Measurements from ENCODE around the gene TNFAIP8L3.

The TNFAIP8L3 gene

DNA sequence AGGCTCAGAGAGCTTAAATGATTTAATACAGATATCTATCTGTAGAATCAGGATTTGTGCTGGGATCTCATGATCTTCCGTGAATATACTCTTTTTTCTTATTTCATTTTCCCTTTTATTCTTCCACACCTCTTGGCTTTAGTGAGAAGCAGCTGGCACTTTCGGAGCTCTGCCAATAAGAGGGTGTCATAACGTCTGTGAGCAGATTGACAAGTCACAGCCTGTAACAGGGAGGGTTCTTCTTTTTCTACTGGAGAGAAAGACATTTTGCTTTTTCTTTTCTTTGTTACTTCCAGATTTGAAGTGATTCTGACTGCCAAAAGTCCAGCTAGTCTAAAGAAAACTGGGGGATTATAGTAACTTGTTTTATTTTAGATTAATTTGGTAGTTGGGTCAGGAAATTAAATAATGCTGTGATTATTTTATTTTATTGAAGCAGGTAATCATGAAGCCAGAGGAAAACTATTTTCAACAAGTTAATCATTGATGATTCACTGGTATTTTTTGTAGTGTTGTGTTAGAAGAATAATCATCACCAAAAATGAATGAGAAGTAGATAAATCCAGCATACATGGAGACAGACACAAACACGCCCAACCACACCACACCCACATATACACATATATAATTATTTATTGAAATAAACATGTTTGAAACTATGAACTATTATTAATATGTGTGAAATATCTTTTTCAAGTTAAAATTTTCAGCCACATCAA lies 69.8 kb downstream of the TNFAIP8L3 start:
- Histone ChIP-seq H3K4me3 (ENCODE audit: insufficient read depth, low read length, poor library complexity, severe bottlenecking) (no peak overlapping the region), H2AFZ (ENCODE audit: low read depth, low read length, severe bottlenecking) (no peak overlapping the region), H4K20me1 (ENCODE audit: low read depth, low read length) (no peaks in the 10 kb centered on the region), H3K9ac (ENCODE audit: low read length) (no peak overlapping the region), H3K9me2 (replicated peaks; ENCODE audit: insufficient read depth, low read length) (no peaks in the 10 kb centered on the region), H3K79me2 (ENCODE audit: insufficient read depth, low read length) (no peaks in the 10 kb centered on the region), H3K27me3 (ENCODE audit: low read length) (no peaks in the 10 kb centered on the region), H3F3A (ENCODE audit: insufficient read depth) (no peaks in the 10 kb centered on the region), H3K36me3 (ENCODE audit: low read length) (no peaks in the 10 kb centered on the region), H3K27ac (ENCODE audit: low read depth, low read length) (no peak overlapping the region), H3K9me3 (ENCODE audit: insufficient read depth, low read length) (no peaks in the 10 kb centered on the region), H3K4me2 (ENCODE audit: low read depth, low read length, poor library complexity, severe bottlenecking) (no peak overlapping the region)
- TF ChIP-seq, protein P1, sequence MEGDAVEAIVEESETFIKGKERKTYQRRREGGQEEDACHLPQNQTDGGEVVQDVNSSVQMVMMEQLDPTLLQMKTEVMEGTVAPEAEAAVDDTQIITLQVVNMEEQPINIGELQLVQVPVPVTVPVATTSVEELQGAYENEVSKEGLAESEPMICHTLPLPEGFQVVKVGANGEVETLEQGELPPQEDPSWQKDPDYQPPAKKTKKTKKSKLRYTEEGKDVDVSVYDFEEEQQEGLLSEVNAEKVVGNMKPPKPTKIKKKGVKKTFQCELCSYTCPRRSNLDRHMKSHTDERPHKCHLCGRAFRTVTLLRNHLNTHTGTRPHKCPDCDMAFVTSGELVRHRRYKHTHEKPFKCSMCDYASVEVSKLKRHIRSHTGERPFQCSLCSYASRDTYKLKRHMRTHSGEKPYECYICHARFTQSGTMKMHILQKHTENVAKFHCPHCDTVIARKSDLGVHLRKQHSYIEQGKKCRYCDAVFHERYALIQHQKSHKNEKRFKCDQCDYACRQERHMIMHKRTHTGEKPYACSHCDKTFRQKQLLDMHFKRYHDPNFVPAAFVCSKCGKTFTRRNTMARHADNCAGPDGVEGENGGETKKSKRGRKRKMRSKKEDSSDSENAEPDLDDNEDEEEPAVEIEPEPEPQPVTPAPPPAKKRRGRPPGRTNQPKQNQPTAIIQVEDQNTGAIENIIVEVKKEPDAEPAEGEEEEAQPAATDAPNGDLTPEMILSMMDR (IDR thresholded peaks at IDR 0.05; ENCODE audit: insufficient read depth, low read length, poor library complexity, severe bottlenecking) = no peak
- TF ChIP-seq EZH2phosphoT487 (conservative IDR thresholded peaks at IDR 0.05; ENCODE audit: low read length) = no peak

DNA sequence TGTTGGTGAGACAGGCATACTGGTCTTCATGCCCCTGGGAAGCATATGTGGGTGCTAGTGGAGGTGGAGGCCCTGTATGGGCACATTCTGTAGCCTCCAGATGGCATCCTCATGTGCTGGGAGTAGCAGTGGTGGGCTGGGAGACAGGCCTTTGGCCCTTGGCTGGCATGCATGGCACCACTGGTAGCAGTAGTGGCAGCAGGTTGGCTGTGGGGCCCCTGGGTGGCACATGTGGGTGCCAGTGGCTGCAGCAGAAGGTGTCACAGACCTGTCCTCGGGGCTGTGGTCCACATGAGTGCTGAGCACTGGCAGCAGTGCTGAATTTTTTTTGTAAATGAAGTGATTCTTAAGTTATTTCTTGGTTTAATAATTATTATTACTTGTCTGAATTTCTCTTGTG lies 71.2 kb downstream of the TNFAIP8L3 start:
- H3K9me3 ChIP-seq (ENCODE audit: insufficient read depth, low read length) = no peaks in the 10 kb centered on the region
- H3K27ac ChIP-seq (ENCODE audit: low read depth, low read length) = no peak overlapping the region
- no peak overlapping the region for H3K9ac ChIP-seq (ENCODE audit: low read length)
- H3K9me2 ChIP-seq (replicated peaks; ENCODE audit: insufficient read depth, low read length) = no peaks in the 10 kb centered on the region
- H3K4me3 ChIP-seq (ENCODE audit: insufficient read depth, low read length, poor library complexity, severe bottlenecking) = no peak overlapping the region
- no peak overlapping the region for H3K4me2 ChIP-seq (ENCODE audit: low read depth, low read length, poor library complexity, severe bottlenecking)
- TF ChIP-seq EZH2phosphoT487 (conservative IDR thresholded peaks at IDR 0.05; ENCODE audit: low read length) = no peak
- TF ChIP-seq, protein P1 (IDR thresholded peaks at IDR 0.05; ENCODE audit: insufficient read depth, low read length, poor library complexity, severe bottlenecking) = no peak
- H3K27me3 ChIP-seq (ENCODE audit: low read length) = no peaks in the 10 kb centered on the region
- H3F3A ChIP-seq (ENCODE audit: insufficient read depth) = no peaks in the 10 kb centered on the region
- H4K20me1 ChIP-seq (ENCODE audit: low read depth, low read length) = no peaks in the 10 kb centered on the region
- no peaks in the 10 kb centered on the region for H3K79me2 ChIP-seq (ENCODE audit: insufficient read depth, low read length)
- no peak overlapping the region for H2AFZ ChIP-seq (ENCODE audit: low read depth, low read length, severe bottlenecking)
- H3K36me3 ChIP-seq (ENCODE audit: low read length) = no peaks in the 10 kb centered on the region

DNA sequence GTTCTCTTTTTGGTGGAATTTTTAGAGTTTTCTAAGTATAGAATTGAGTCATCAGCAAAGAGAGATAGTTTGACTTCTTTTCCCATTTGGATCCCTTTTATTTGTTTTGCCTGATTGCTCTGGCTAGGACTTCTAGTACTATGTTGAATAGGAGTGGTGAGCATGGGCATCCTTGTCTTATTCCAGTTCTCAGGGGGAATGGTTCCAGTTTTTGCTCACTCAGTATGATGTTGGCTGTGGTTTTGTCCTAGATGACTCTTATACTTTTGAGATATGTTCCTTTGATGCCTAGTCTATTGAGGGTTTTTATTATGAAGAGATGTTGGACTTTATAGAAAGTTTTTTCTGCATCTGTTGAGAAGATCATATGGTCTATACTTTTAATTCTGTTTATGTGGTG lies 72.5 kb downstream of the TNFAIP8L3 start:
- Histone ChIP-seq H3K27ac (ENCODE audit: low read depth, low read length) (no peak overlapping the region), H3K9me2 (replicated peaks; ENCODE audit: insufficient read depth, low read length) (no peaks in the 10 kb centered on the region), H3K4me2 (ENCODE audit: low read depth, low read length, poor library complexity, severe bottlenecking) (no peak overlapping the region), H3K36me3 (ENCODE audit: low read length) (no peaks in the 10 kb centered on the region), H3K9ac (ENCODE audit: low read length) (no peak overlapping the region), H2AFZ (ENCODE audit: low read depth, low read length, severe bottlenecking) (no peak overlapping the region), H3K9me3 (ENCODE audit: insufficient read depth, low read length) (no peaks in the 10 kb centered on the region), H3K79me2 (ENCODE audit: insufficient read depth, low read length) (no peaks in the 10 kb centered on the region), H4K20me1 (ENCODE audit: low read depth, low read length) (no peaks in the 10 kb centered on the region), H3F3A (ENCODE audit: insufficient read depth) (no peaks in the 10 kb centered on the region), H3K4me3 (ENCODE audit: insufficient read depth, low read length, poor library complexity, severe bottlenecking) (no peak overlapping the region), H3K27me3 (ENCODE audit: low read length) (no peaks in the 10 kb centered on the region)
- TF ChIP-seq EZH2phosphoT487 (conservative IDR thresholded peaks at IDR 0.05; ENCODE audit: low read length) = no peak
- TF ChIP-seq, protein P1 (IDR thresholded peaks at IDR 0.05; ENCODE audit: insufficient read depth, low read length, poor library complexity, severe bottlenecking) = no peak

All from SU-DHL-6 (cell line).